Measurements from ENCODE around the gene GPR132.

Gene GPR132

GRCh38 chr14:105018414-105018813 is 46.8 kb downstream of the GPR132 start:
- Histone ChIP-seq H4K20me1 (ENCODE audit: insufficient read depth, low read length) (peaks cover 34% of the 10 kb centered on the region), H3K27ac (ENCODE audit: low read length) (no peak overlapping the region), H3K9me3 (replicated peaks; ENCODE audit: insufficient read depth, low read length) (no peaks in the 10 kb centered on the region), H3K36me3 (replicated peaks; ENCODE audit: insufficient read depth, low read length) (no peaks in the 10 kb centered on the region), H3F3A (ENCODE audit: insufficient read depth, low read length) (peaks cover 6% of the 10 kb centered on the region), H2AFZ (ENCODE audit: low read length) (no peak overlapping the region), H3K4me3 (ENCODE audit: low read length) (no peak overlapping the region), H3K4me1 (ENCODE audit: low read length) (peaks cover 14% of the 10 kb centered on the region), H3K9ac (ENCODE audit: low read length) (no peak overlapping the region), H3K9me2 (replicated peaks; ENCODE audit: insufficient read depth, low read length) (no peaks in the 10 kb centered on the region), H3K79me2 (ENCODE audit: low read length) (peaks cover 71% of the 10 kb centered on the region), H3K27me3 (replicated peaks; ENCODE audit: insufficient read depth, low read length) (no peaks in the 10 kb centered on the region), H3K4me2 (ENCODE audit: low read depth, low read length) (no peak overlapping the region)
- TF ChIP-seq, protein P1, sequence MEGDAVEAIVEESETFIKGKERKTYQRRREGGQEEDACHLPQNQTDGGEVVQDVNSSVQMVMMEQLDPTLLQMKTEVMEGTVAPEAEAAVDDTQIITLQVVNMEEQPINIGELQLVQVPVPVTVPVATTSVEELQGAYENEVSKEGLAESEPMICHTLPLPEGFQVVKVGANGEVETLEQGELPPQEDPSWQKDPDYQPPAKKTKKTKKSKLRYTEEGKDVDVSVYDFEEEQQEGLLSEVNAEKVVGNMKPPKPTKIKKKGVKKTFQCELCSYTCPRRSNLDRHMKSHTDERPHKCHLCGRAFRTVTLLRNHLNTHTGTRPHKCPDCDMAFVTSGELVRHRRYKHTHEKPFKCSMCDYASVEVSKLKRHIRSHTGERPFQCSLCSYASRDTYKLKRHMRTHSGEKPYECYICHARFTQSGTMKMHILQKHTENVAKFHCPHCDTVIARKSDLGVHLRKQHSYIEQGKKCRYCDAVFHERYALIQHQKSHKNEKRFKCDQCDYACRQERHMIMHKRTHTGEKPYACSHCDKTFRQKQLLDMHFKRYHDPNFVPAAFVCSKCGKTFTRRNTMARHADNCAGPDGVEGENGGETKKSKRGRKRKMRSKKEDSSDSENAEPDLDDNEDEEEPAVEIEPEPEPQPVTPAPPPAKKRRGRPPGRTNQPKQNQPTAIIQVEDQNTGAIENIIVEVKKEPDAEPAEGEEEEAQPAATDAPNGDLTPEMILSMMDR (IDR thresholded peaks at IDR 0.05; ENCODE audit: low read length): no peak
- no peak for TF ChIP-seq EZH2phosphoT487 (IDR thresholded peaks at IDR 0.05; ENCODE audit: low read length)
- no peak for TF ChIP-seq EZH2 (optimal IDR thresholded peaks at IDR 0.05; ENCODE audit: low read depth, low read length)
- no peak for DNase-seq

- Histone ChIP-seq H3K36me3 (replicated peaks; ENCODE audit: insufficient read depth, low read length) (no peaks in the 10 kb centered on the region), H3K4me1 (ENCODE audit: low read length) (peaks cover 14% of the 10 kb centered on the region), H3K4me2 (ENCODE audit: low read depth, low read length) (no peak overlapping the region), H3K27me3 (replicated peaks; ENCODE audit: insufficient read depth, low read length) (no peaks in the 10 kb centered on the region), H3K9me3 (replicated peaks; ENCODE audit: insufficient read depth, low read length) (no peaks in the 10 kb centered on the region), H3K27ac (ENCODE audit: low read length) (no peak overlapping the region), H3K79me2 (ENCODE audit: low read length) (peaks cover 96% of the 10 kb centered on the region), H4K20me1 (ENCODE audit: insufficient read depth, low read length) (peaks cover 40% of the 10 kb centered on the region), H3K9ac (ENCODE audit: low read length) (no peak overlapping the region), H3K4me3 (ENCODE audit: low read length) (no peak overlapping the region), H3F3A (ENCODE audit: insufficient read depth, low read length) (no peaks in the 10 kb centered on the region), H2AFZ (ENCODE audit: low read length) (no peak overlapping the region), H3K9me2 (replicated peaks; ENCODE audit: insufficient read depth, low read length) (no peaks in the 10 kb centered on the region)
- TF ChIP-seq EZH2phosphoT487 (IDR thresholded peaks at IDR 0.05; ENCODE audit: low read length) (no peak), EZH2 (optimal IDR thresholded peaks at IDR 0.05; ENCODE audit: low read depth, low read length) (no peak)
- TF ChIP-seq, protein P1 (IDR thresholded peaks at IDR 0.05; ENCODE audit: low read length): no peak
- DNase-seq: no peak
Measured at GRCh38 chr14:105015905-105016304, 49.3 kb downstream of the GPR132 start.

DNA sequence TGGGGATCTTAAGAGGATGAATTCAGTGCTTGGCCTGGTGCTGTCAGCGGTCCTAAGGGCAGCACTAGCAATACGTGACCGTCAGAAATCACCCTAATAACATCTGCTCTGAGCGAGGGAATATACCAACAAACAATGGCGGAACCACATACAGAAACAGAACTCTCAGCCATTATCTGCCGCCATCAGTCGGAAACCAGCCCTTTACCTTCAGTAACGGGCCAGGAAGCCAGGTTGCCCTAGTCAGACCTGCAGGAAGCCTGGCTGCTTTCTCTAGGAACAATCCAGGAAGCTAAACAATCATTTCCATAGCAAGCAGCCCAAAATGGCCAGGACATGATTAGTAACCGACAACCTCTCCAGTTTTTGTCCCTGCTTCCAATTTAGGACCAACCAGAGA is 50.0 kb downstream of the GPR132 start:
- Histone ChIP-seq H3F3A (ENCODE audit: insufficient read depth, low read length) (no peaks in the 10 kb centered on the region), H3K4me1 (ENCODE audit: low read length) (peaks cover 14% of the 10 kb centered on the region), H3K79me2 (ENCODE audit: low read length) (peaks cover 100% of the 10 kb centered on the region), H2AFZ (ENCODE audit: low read length) (no peak overlapping the region), H3K27ac (ENCODE audit: low read length) (no peak overlapping the region), H3K36me3 (replicated peaks; ENCODE audit: insufficient read depth, low read length) (no peaks in the 10 kb centered on the region), H3K27me3 (replicated peaks; ENCODE audit: insufficient read depth, low read length) (no peaks in the 10 kb centered on the region), H3K9me2 (replicated peaks; ENCODE audit: insufficient read depth, low read length) (no peaks in the 10 kb centered on the region), H3K4me2 (ENCODE audit: low read depth, low read length) (no peak overlapping the region), H3K9ac (ENCODE audit: low read length) (no peak overlapping the region), H3K4me3 (ENCODE audit: low read length) (no peak overlapping the region), H3K9me3 (replicated peaks; ENCODE audit: insufficient read depth, low read length) (no peaks in the 10 kb centered on the region), H4K20me1 (ENCODE audit: insufficient read depth, low read length) (peaks cover 40% of the 10 kb centered on the region)
- DNase-seq: no peak
- no peak for TF ChIP-seq EZH2 (optimal IDR thresholded peaks at IDR 0.05; ENCODE audit: low read depth, low read length)
- no peak for TF ChIP-seq EZH2phosphoT487 (IDR thresholded peaks at IDR 0.05; ENCODE audit: low read length)
- TF ChIP-seq, protein P1 (IDR thresholded peaks at IDR 0.05; ENCODE audit: low read length): no peak
